Body of pancreas (tissue), 4 donors: ENCODE measurements around the gene CD164L2. TPM values are rescaled to one million over a fixed set of nuclear protein-coding genes. Genes with fewer than 3 reads are reported as not detected.
A peak's percentile ranks its signal among the peaks of the same experiment; 100 is the strongest.

Experiments
- ATAC-seq: fragments of 150-250 bp; one replicate; pipeline ENCODE4 v1.9.1; 2016
- DNase-seq, 4 donors: peaks; one replicate each; pipeline ENCODE4 v3.0.0-alpha.2; 2019
- H3K27ac ChIP-seq, 4 donors: fragments of 200-600 bp; sonication (generic); 1 replicate in 3 of 4; 2 replicates in 1 of 4; pipeline versions ENCODE4 v1.5.1 to v1.6.1; 2016 to 2019; ENCODE audit warnings: mild to moderate bottlenecking in 1 of 4, mixed read lengths in 1 of 4, moderate library complexity in 1 of 4
- H3K27me3 ChIP-seq, 2 donors: fragments of 200-600 bp; sonication (generic); one replicate each; pipeline ENCODE4 v1.6.0; 2016; ENCODE audit warnings: mild to moderate bottlenecking in 1 of 2
- H3K36me3 ChIP-seq, 2 donors: fragments of 200-600 bp; sonication (generic); replicated peaks in 1 of 2; 2 replicates each; pipeline ENCODE4 v1.5.1; 2016; ENCODE audit warnings: low read depth in 2 of 2; ENCODE audit not compliant: insufficient read depth in 1 of 2
- H3K4me1 ChIP-seq: fragments of 200-600 bp; sonication (generic); one replicate; pipeline ENCODE4 v1.6.0; 2016
- H3K4me3 ChIP-seq, 2 donors: fragments of 200-600 bp; sonication (generic); 1 replicate in 1 of 2; 2 replicates in 1 of 2; pipeline ENCODE4 v1.5.1; 2016 to 2019
- H3K9me3 ChIP-seq, 3 donors: fragments of 200-600 bp; sonication (generic); 1 replicate in 2 of 3; 2 replicates in 1 of 3; pipeline ENCODE4 v1.5.1; 2016
- POLR2A ChIP-seq, 3 donors: fragments of 450-650 bp; IDR thresholded peaks; one replicate each; pipeline ENCODE4 v1.6.1; 2016; ENCODE audit warnings: antibody characterized with exemption in 3 of 3, mild to moderate bottlenecking in 2 of 3
- WGBS, 2 donors: methylation state at CpG; one replicate each; pipeline ENCODE4 v1.1.5; 2017; 5-methylcytosine and 5-hydroxymethylcytosine counted together
- intact Hi-C: fragments of 100-400 bp; cut with DNase I; formaldehyde crosslinking; loops from one replicate; pipeline ENCODE4 v1.15.1; 2023
- total RNA-seq, 2 donors: library from RNA; depleted of rRNA; stranded (reverse); fragments of >200 nt; gene quantifications; one replicate each; pipeline ENCODE4 v1.1.0, GENCODE V29; 2016
- TF ChIP-seq, protein P1 (sequence below), 7 experiments: fragments of 450-650 bp in 4 of 7; fragments of 200-600 bp in 3 of 7; sonication (generic) in 3 of 7; IDR thresholded peaks; one replicate each; pipeline ENCODE4 v1.5.1; 2016 to 2019; ENCODE audit warnings: antibody characterized with exemption in 7 of 7

CD164L2 gene
- total RNA-seq, 2 donors from 2014 or later, result 1.3 TPM; not detected in 1

DNA sequence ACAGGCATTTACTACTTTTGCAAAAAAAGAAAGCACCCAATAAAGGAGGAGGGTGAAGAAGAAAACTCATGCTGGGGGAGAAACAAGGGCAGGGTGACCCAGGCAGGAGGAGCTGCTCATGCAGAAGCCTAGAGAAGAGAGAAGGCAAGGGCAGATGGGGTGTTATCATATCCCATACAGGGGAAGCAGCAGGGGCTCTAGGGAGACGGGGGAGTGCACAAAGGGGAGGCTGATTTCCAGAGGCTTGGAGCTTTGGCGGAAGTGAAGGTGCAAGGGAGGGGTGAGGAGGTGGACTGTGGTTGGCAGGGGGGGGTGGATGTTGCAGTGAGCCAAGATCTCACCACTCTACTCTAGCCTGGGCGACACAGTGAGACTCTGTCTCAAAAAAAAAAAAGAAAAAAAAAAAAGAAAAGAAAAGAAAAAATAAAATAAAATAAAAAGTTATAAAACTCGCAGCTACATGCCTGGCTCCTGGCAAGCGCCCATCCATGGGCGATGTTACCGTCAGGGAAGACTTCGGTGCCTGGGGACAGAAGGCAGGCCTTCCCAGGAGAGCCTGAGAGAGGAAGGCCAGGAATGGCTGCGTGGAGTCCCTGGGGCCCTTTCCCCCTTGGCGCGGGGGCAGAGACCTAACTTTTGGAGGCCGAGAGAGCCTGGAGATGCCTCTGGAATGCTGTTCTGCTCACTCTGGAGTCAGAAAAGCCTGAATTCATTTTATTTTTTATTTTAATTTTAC lies 5.2 kb downstream of the CD164L2 start:
- no peaks in the 10 kb centered on the region for H3K9me3 ChIP-seq
- ATAC-seq (no peak), DNase-seq (no peak)
- no peak overlapping the region for H3K4me3 ChIP-seq
- TF ChIP-seq, protein P1, sequence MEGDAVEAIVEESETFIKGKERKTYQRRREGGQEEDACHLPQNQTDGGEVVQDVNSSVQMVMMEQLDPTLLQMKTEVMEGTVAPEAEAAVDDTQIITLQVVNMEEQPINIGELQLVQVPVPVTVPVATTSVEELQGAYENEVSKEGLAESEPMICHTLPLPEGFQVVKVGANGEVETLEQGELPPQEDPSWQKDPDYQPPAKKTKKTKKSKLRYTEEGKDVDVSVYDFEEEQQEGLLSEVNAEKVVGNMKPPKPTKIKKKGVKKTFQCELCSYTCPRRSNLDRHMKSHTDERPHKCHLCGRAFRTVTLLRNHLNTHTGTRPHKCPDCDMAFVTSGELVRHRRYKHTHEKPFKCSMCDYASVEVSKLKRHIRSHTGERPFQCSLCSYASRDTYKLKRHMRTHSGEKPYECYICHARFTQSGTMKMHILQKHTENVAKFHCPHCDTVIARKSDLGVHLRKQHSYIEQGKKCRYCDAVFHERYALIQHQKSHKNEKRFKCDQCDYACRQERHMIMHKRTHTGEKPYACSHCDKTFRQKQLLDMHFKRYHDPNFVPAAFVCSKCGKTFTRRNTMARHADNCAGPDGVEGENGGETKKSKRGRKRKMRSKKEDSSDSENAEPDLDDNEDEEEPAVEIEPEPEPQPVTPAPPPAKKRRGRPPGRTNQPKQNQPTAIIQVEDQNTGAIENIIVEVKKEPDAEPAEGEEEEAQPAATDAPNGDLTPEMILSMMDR (IDR thresholded peaks at IDR 0.05), result no peak
- no peak for TF ChIP-seq POLR2A (IDR thresholded peaks at IDR 0.05)
- H3K4me1 ChIP-seq, result peaks cover 10% of the 10 kb centered on the region
- no peak overlapping the region for H3K27ac ChIP-seq
- WGBS, 2 donors, result 85 to 91% methylated on average over 12 of the region's 12 CpGs
- no peaks in the 10 kb centered on the region for H3K27me3 ChIP-seq
- no peaks in the 10 kb centered on the region for H3K36me3 ChIP-seq
- intact Hi-C loops, result no loop called here

DNA sequence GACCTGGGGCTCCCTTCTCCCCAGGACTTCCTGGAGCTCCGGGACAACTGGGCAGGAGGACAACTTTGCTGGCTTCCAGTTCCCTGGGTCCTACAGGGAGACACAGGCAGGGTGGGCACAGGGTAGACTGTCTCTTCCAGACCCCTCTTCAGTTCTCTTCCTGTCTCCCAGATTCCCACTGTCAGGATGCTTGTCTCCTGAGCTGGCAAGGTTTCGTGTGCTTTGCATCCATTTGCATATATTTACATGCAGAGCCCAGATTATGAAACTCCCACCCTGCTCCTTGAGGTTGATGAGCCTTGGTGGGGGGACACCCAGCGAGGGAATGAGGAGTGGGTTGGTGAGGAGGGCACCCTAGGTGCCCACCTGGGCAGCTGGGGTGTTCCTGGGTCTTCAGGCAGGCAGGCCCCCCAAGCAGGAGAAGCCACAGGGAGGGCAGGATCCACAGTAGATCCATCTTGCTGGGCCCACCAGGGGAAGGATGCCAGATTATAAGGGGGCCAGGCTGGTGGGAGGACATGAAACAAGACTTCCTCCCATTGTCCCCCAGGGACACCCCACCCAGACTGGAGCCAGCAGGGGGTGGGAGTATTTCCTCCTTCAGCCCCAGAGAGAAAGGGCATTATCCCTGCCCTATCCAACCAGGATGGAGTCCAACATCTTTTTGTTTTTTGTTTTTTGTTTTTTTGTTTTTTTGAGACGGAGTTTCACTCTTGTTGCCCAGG lies 8.6 kb downstream of the CD164L2 start, which contains the start of gene FCN3:
FCN3 (minus strand) TSS at position 463 of the 725 bp plus-strand sequence; CDS start at position 457, 6 bp downstream.
- ATAC-seq (no peak), DNase-seq (no peak)
- no peaks in the 10 kb centered on the region for H3K4me1 ChIP-seq
- TF ChIP-seq POLR2A (IDR thresholded peaks at IDR 0.05), result no peak
- TF ChIP-seq, protein P1 (IDR thresholded peaks at IDR 0.05), result no peak
- H3K27ac ChIP-seq, result no peak within 1 kb of the TSS
- H3K4me3 ChIP-seq, result no peak within 1 kb of the TSS
- H3K9me3 ChIP-seq, result no peaks in the 10 kb centered on the region
- WGBS, 2 donors, result 68 to 78% methylated on average over 3 to 4 of the region's 4 CpGs
- H3K36me3 ChIP-seq, result no peaks in the 10 kb centered on the region
- no peaks in the 10 kb centered on the region for H3K27me3 ChIP-seq
- intact Hi-C loops, result no loop called here

DNA sequence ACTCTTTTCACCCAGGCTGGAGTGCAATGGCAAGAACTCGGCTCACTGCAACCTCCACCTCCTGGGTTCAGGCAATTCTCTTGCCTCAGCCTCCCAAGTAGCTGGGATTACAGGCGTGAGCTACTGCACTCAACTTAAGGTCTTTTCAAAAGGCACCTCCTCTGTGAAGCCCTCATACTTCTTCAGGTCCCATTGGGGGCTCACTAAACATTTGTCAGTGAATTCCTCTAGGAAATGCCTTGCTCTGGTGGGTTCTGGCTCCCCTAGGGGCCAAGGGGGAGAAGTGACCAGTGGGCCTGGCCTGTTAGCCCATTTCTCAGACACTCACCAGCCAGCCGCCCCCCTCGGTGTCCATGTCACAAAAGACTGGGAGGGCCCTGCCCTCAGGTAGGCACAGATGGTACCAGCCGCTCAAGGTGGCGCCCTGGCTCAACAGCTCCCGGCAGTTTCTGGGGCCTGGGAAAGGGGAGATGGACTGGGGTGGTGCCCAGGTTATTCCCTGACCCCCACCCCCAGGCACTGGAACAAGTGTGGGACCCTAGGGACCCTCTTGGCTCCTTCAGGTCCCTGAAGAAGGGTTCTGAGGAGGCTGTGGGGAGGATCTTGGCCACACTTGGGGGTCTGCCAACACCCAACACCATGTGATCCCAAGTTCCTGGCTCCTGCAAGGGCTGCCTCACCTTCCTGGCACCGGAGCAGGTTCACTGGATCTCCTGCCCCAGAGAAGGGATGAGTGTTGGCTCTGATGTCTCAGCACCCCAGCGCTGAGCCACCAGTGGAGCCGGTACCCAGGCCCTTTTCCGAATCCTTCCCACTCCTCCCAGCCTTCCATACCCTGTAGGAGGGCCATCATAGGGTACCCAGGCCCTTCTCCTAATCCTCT lies 10.1 kb downstream of the CD164L2 start:
- peak; percentile 20 for ATAC-seq
- WGBS, 2 donors, result 80 to 89% methylated on average over 7 to 9 of the region's 11 CpGs
- Histone ChIP-seq H3K9me3 (no peaks in the 10 kb centered on the region), H3K4me1 (peaks cover under 1% of the 10 kb centered on the region), H3K27ac (no peak overlapping the region), H3K27me3 (no peaks in the 10 kb centered on the region), H3K36me3 (no peaks in the 10 kb centered on the region), H3K4me3 (no peak overlapping the region)
- intact Hi-C loops, result no loop called here
- TF ChIP-seq, protein P1 (IDR thresholded peaks at IDR 0.05), result no peak
- TF ChIP-seq POLR2A (IDR thresholded peaks at IDR 0.05), result no peak
- DNase-seq, result no peak

DNA sequence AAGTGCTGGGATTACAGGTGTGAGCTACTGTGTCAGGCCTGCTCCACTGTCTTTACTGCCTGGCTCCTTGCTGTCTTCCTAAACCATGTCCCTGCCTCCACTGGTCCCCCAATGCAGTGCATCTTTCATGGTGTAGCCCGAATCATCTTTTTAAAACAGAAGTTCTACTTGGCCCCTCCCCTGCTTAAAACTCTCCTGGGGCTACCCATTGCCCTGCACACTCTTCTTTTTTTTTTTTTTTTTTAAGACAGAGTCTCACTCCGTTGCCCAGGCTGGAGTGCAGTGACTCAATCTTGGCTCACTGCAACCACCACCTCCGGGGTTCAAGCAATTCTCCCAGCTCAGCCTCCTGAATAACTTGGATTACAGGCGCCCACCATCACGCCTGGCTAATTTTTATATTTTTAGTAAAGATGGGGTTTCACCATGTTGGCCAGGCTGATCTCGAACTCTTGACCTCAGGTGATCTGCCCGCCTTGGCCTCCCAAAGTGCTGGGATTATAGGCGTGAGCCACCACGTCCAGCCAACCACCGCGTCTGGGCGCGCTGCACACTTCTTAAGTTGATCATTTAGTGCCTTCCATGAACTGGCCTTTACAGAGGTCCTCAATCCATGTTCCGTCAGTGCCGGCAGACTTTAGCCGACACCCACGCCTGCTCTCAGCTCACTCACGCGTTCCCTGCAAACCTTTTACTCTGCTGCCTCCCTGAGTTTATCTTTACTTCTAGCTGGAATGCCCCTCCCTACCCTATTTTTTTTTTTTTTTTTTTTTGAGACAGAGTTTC lies 10.9 kb downstream of the CD164L2 start:
- no peak overlapping the region for H3K4me3 ChIP-seq
- TF ChIP-seq, protein P1 (IDR thresholded peaks at IDR 0.05), result no peak
- TF ChIP-seq POLR2A (IDR thresholded peaks at IDR 0.05), result no peak
- no peaks in the 10 kb centered on the region for H3K27me3 ChIP-seq
- H3K9me3 ChIP-seq, result no peaks in the 10 kb centered on the region
- H3K36me3 ChIP-seq, result no peaks in the 10 kb centered on the region
- H3K27ac ChIP-seq, result no peak overlapping the region
- intact Hi-C loops, result no loop called here
- DNase-seq (no peak), ATAC-seq (no peak)
- H3K4me1 ChIP-seq, result peaks cover 9% of the 10 kb centered on the region
- WGBS, 2 donors, result 89 to 91% methylated on average over 19 of the region's 19 CpGs
